DND-41 (cell line): ENCODE results near the gene EFHC1.

Experiments used
- ATAC-seq: fragments of 200-7000 bp; cut with Tn5 transposase; 3 replicates; pipeline ENCODE4 v1.9.1; 2021; ENCODE audit warnings: low read depth; ENCODE audit not compliant: insufficient read depth
- DNase-seq: peaks from one replicate; pipeline ENCODE4 v3.0.0-alpha.2; 2020
- H2AFZ ChIP-seq: 2 replicates; pipeline ENCODE4 v1.6.0; 2012; ENCODE audit warnings: low read depth, low read length
- H3K27ac ChIP-seq: 2 replicates; pipeline ENCODE4 v1.5.1; 2012; ENCODE audit warnings: low read length, inconsistent platforms
- H3K27me3 ChIP-seq: fragments of 200-600 bp; sonication (generic); 2 replicates; pipeline ENCODE4 v1.6.0; 2012; ENCODE audit warnings: low read length, mild to moderate bottlenecking, inconsistent platforms; ENCODE audit not compliant: insufficient read depth, poor library complexity
- H3K36me3 ChIP-seq: 2 replicates; pipeline ENCODE4 v1.5.1; 2012; ENCODE audit warnings: low read length, inconsistent platforms; ENCODE audit not compliant: insufficient read depth
- H3K4me1 ChIP-seq: 2 replicates; pipeline ENCODE4 v1.5.1; 2012; ENCODE audit warnings: mild to moderate bottlenecking, low read length; ENCODE audit not compliant: insufficient read depth
- H3K4me2 ChIP-seq: 2 replicates; pipeline ENCODE4 v1.6.0; 2012; ENCODE audit warnings: mild to moderate bottlenecking, moderate library complexity, low read length, inconsistent platforms; ENCODE audit not compliant: insufficient read depth
- H3K4me3 ChIP-seq, 2 experiments: fragments of 200-600 bp in 1 of 2; shearing (Covaris generic) in 1 of 2; 2 replicates each; pipeline ENCODE4 v1.5.1; 2012 to 2016; ENCODE audit warnings: inconsistent platforms in 2 of 2, low read length in 2 of 2, mild to moderate bottlenecking in 2 of 2, low read depth in 1 of 2, moderate library complexity in 1 of 2
- H3K79me2 ChIP-seq: 2 replicates; pipeline ENCODE4 v1.6.0; 2012; ENCODE audit warnings: low read length, inconsistent platforms; ENCODE audit not compliant: insufficient read depth
- H3K9ac ChIP-seq: 2 replicates; pipeline ENCODE4 v1.6.0; 2012; ENCODE audit warnings: low read depth, mild to moderate bottlenecking, inconsistent platforms, low read length, moderate library complexity
- H3K9me3 ChIP-seq: 2 replicates; pipeline ENCODE4 v1.5.1; 2012; ENCODE audit warnings: low read length, moderate library complexity, mild to moderate bottlenecking, inconsistent platforms; ENCODE audit not compliant: insufficient read depth, severe bottlenecking
- H4K20me1 ChIP-seq: 2 replicates; pipeline ENCODE4 v1.6.0; 2012; ENCODE audit warnings: low read length; ENCODE audit not compliant: insufficient read depth
- CTCF ChIP-seq: IDR thresholded peaks from 2 replicates; pipeline ENCODE4 v1.5.1; 2012; ENCODE audit warnings: borderline replicate concordance, low read length, moderate library complexity, mild to moderate bottlenecking; ENCODE audit not compliant: poor library complexity, severe bottlenecking; ENCODE audit errors: extremely low read depth
- EZH2 ChIP-seq: IDR thresholded peaks from 3 replicates; pipeline ENCODE4 v1.6.1; 2012; ENCODE audit warnings: borderline replicate concordance, low read depth, mild to moderate bottlenecking, moderate library complexity, low read length, inconsistent platforms; ENCODE audit not compliant: severe bottlenecking

EFHC1 gene

GRCh38 chr6:52499026-52499425, 78.9 kb downstream of the EFHC1 start:
- Histone ChIP-seq H3K4me1 (no peaks in the 10 kb centered on the region), H2AFZ (no peak overlapping the region), H3K9ac (no peak overlapping the region), H3K36me3 (peaks cover 29% of the 10 kb centered on the region), H3K27ac (no peak overlapping the region), H4K20me1 (no peaks in the 10 kb centered on the region), H3K9me3 (no peaks in the 10 kb centered on the region), H3K4me3 (no peak overlapping the region), H3K79me2 (no peaks in the 10 kb centered on the region), H3K27me3 (no peaks in the 10 kb centered on the region), H3K4me2 (no peak overlapping the region)
- no peak for DNase-seq
- TF ChIP-seq EZH2: no peak
- no peak for TF ChIP-seq CTCF
- no peak for ATAC-seq

GRCh38 chr6:52499681-52500236, 79.6 kb downstream of the EFHC1 start:
- H3K27ac ChIP-seq: no peak overlapping the region
- no peak overlapping the region for H3K4me3 ChIP-seq
- no peak overlapping the region for H2AFZ ChIP-seq
- no peaks in the 10 kb centered on the region for H3K79me2 ChIP-seq
- no peak for ATAC-seq
- no peaks in the 10 kb centered on the region for H3K9me3 ChIP-seq
- TF ChIP-seq EZH2 (no peak), CTCF (no peak)
- H3K27me3 ChIP-seq: no peaks in the 10 kb centered on the region
- no peaks in the 10 kb centered on the region for H4K20me1 ChIP-seq
- H3K36me3 ChIP-seq: peaks cover 33% of the 10 kb centered on the region
- DNase-seq: no peak
- no peak overlapping the region for H3K9ac ChIP-seq
- no peak overlapping the region for H3K4me2 ChIP-seq
- H3K4me1 ChIP-seq: no peaks in the 10 kb centered on the region

- H3K27ac ChIP-seq: no peak overlapping the region
- H4K20me1 ChIP-seq: no peaks in the 10 kb centered on the region
- H3K4me2 ChIP-seq: no peak overlapping the region
- H3K9me3 ChIP-seq: no peaks in the 10 kb centered on the region
- no peak for TF ChIP-seq EZH2
- TF ChIP-seq CTCF: no peak
- H3K36me3 ChIP-seq: peaks cover 32% of the 10 kb centered on the region
- DNase-seq (no peak), ATAC-seq (no peak)
- no peaks in the 10 kb centered on the region for H3K4me1 ChIP-seq
- H2AFZ ChIP-seq: no peak overlapping the region
- no peaks in the 10 kb centered on the region for H3K79me2 ChIP-seq
- H3K9ac ChIP-seq: no peak overlapping the region
- no peak overlapping the region for H3K4me3 ChIP-seq
- no peaks in the 10 kb centered on the region for H3K27me3 ChIP-seq
Measured at GRCh38 chr6:52500238-52501129, 80.3 kb downstream of the EFHC1 start.
